ENCODE data around the gene DMWD. TPM values are rescaled to one million over a fixed set of nuclear protein-coding genes. Genes with fewer than 3 reads are reported as not detected.

The DMWD gene
- total and polyA plus RNA-seq, 2 of the 13 experiments (the other 11 are each of a cell fraction or from before 2014, with no cell fraction given), result 10.3 to 14.9 TPM

DNA sequence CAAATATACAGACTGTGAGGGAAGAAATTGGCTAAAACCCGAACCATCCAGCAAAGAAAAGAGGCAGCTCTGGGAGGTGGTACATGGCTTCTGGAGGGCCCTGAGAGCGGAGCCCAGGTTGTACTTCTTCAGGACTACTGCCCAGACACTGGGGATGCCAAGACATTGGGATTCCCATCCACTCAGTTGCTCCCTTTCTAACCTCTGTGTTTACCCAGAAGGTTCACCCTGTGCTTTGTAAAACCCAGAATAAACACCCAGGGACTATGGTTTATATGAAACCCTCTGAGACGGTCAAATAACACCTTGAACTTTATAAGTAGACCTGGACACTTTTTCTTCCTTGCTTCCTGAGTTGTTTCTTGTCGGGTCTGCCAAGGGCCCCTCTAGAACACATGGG is 49.7 kb downstream of the DMWD start:
- ChIA-PET POLR2A (interaction anchor here (1.6 kb wide), 1 partner anchor 24 kb away, joined by 3 read pairs; no protein-coding TSS in a partner anchor), CTCF (ENCODE audit: low intra/inter-chr PET ratio, low total read pairs) (no interaction called here)
- H3K4me3 ChIP-seq (replicated peaks in 1 of 3; ENCODE audit: insufficient read depth in 1 of 3, low read depth in 2 of 3, low read length in 3 of 3), result no peak overlapping the region
- no TSS peak for BruUV-seq (replicated peaks)
- FAIRE-seq, result no peak
- DNase-seq (ENCODE audit: low spot score), result no peak
- H3K4me1 ChIP-seq (ENCODE audit: insufficient read depth, low read length), result peaks cover 46% of the 10 kb centered on the region
- H3K27me3 ChIP-seq (ENCODE audit: control insufficient read depth in 1 of 2, insufficient read depth in 2 of 2, low read length in 2 of 2), result peaks cover 0 to 32% of the 10 kb centered on the region in 2 experiments; a peak in 2 of 5 replicates
- H3K79me2 ChIP-seq (ENCODE audit: insufficient read depth, low read length), result no peaks in the 10 kb centered on the region
- no peak overlapping the region for H2AFZ ChIP-seq (ENCODE audit: low read length)
- H3K9me3 ChIP-seq (ENCODE audit: low read length), result no peaks in the 10 kb centered on the region
- no peaks in the 10 kb centered on the region for H3K36me3 ChIP-seq (replicated peaks in 1 of 2; ENCODE audit: control insufficient read depth in 1 of 2, insufficient read depth in 2 of 2, low read length in 2 of 2)
- in situ Hi-C loops (cut with HindIII; ENCODE audit: extremely low pct_ligation_motif_present, low pct_unique_long_range_greater_than_20kb) (no loop called here), intact Hi-C loops (cut with micrococcal nuclease; ENCODE audit: unreplicated experiment) (no loop called here)
- ATAC-seq, result no peak
- H3K4me2 ChIP-seq (ENCODE audit: low read depth, low read length), result peak overlapping the region; percentile 42; the same call in 1 of the 2 replicates
- no peak overlapping the region for H3K27ac ChIP-seq (ENCODE audit: extremely low read length, insufficient read depth, low read length)
- WGBS (ENCODE audit: low lambda C conversion rate), result 29% methylated on average over 4 of the region's 4 CpGs
- no peak overlapping the region for H3K9ac ChIP-seq (ENCODE audit: insufficient read depth, low read depth, low read length)
- H4K20me1 ChIP-seq (ENCODE audit: insufficient read depth, low read length), result no peaks in the 10 kb centered on the region
- TF ChIP-seq ZSCAN20 (CRISPR knock-in tag; IDR thresholded peaks at IDR 0.05; ENCODE audit: borderline replicate concordance), result no peak
- TF ChIP-seq ZNF468 (CRISPR knock-in tag; IDR thresholded peaks at IDR 0.05), result no peak
- TF ChIP-seq, protein P1, sequence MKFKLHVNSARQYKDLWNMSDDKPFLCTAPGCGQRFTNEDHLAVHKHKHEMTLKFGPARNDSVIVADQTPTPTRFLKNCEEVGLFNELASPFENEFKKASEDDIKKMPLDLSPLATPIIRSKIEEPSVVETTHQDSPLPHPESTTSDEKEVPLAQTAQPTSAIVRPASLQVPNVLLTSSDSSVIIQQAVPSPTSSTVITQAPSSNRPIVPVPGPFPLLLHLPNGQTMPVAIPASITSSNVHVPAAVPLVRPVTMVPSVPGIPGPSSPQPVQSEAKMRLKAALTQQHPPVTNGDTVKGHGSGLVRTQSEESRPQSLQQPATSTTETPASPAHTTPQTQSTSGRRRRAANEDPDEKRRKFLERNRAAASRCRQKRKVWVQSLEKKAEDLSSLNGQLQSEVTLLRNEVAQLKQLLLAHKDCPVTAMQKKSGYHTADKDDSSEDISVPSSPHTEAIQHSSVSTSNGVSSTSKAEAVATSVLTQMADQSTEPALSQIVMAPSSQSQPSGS (CRISPR knock-in tag; IDR thresholded peaks at IDR 0.05), result no peak
- TF ChIP-seq, protein P2, sequence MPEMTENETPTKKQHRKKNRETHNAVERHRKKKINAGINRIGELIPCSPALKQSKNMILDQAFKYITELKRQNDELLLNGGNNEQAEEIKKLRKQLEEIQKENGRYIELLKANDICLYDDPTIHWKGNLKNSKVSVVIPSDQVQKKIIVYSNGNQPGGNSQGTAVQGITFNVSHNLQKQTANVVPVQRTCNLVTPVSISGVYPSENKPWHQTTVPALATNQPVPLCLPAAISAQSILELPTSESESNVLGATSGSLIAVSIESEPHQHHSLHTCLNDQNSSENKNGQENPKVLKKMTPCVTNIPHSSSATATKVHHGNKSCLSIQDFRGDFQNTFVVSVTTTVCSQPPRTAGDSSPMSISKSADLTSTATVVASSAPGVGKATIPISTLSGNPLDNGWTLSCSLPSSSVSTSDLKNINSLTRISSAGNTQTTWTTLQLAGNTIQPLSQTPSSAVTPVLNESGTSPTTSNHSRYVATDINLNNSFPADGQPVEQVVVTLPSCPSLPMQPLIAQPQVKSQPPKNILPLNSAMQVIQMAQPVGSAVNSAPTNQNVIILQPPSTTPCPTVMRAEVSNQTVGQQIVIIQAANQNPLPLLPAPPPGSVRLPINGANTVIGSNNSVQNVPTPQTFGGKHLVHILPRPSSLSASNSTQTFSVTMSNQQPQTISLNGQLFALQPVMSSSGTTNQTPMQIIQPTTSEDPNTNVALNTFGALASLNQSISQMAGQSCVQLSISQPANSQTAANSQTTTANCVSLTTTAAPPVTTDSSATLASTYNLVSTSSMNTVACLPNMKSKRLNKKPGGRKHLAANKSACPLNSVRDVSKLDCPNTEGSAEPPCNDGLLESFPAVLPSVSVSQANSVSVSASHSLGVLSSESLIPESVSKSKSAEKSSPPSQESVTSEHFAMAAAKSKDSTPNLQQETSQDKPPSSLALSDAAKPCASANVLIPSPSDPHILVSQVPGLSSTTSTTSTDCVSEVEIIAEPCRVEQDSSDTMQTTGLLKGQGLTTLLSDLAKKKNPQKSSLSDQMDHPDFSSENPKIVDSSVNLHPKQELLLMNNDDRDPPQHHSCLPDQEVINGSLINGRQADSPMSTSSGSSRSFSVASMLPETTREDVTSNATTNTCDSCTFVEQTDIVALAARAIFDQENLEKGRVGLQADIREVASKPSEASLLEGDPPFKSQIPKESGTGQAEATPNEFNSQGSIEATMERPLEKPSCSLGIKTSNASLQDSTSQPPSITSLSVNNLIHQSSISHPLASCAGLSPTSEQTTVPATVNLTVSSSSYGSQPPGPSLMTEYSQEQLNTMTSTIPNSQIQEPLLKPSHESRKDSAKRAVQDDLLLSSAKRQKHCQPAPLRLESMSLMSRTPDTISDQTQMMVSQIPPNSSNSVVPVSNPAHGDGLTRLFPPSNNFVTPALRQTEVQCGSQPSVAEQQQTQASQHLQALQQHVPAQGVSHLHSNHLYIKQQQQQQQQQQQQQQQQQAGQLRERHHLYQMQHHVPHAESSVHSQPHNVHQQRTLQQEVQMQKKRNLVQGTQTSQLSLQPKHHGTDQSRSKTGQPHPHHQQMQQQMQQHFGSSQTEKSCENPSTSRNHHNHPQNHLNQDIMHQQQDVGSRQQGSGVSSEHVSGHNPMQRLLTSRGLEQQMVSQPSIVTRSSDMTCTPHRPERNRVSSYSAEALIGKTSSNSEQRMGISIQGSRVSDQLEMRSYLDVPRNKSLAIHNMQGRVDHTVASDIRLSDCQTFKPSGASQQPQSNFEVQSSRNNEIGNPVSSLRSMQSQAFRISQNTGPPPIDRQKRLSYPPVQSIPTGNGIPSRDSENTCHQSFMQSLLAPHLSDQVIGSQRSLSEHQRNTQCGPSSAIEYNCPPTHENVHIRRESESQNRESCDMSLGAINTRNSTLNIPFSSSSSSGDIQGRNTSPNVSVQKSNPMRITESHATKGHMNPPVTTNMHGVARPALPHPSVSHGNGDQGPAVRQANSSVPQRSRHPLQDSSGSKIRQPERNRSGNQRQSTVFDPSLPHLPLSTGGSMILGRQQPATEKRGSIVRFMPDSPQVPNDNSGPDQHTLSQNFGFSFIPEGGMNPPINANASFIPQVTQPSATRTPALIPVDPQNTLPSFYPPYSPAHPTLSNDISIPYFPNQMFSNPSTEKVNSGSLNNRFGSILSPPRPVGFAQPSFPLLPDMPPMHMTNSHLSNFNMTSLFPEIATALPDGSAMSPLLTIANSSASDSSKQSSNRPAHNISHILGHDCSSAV (CRISPR knock-in tag; IDR thresholded peaks at IDR 0.05; ENCODE audit: borderline replicate concordance), result no peak
- no peak for TF ChIP-seq SAP130 (CRISPR knock-in tag; IDR thresholded peaks at IDR 0.05; ENCODE audit: low read depth)
- TF ChIP-seq RBM39 (IDR thresholded peaks at IDR 0.05; ENCODE audit: low read depth, low read length, poor library complexity, severe bottlenecking), result no peak
- TF ChIP-seq, protein P3, sequence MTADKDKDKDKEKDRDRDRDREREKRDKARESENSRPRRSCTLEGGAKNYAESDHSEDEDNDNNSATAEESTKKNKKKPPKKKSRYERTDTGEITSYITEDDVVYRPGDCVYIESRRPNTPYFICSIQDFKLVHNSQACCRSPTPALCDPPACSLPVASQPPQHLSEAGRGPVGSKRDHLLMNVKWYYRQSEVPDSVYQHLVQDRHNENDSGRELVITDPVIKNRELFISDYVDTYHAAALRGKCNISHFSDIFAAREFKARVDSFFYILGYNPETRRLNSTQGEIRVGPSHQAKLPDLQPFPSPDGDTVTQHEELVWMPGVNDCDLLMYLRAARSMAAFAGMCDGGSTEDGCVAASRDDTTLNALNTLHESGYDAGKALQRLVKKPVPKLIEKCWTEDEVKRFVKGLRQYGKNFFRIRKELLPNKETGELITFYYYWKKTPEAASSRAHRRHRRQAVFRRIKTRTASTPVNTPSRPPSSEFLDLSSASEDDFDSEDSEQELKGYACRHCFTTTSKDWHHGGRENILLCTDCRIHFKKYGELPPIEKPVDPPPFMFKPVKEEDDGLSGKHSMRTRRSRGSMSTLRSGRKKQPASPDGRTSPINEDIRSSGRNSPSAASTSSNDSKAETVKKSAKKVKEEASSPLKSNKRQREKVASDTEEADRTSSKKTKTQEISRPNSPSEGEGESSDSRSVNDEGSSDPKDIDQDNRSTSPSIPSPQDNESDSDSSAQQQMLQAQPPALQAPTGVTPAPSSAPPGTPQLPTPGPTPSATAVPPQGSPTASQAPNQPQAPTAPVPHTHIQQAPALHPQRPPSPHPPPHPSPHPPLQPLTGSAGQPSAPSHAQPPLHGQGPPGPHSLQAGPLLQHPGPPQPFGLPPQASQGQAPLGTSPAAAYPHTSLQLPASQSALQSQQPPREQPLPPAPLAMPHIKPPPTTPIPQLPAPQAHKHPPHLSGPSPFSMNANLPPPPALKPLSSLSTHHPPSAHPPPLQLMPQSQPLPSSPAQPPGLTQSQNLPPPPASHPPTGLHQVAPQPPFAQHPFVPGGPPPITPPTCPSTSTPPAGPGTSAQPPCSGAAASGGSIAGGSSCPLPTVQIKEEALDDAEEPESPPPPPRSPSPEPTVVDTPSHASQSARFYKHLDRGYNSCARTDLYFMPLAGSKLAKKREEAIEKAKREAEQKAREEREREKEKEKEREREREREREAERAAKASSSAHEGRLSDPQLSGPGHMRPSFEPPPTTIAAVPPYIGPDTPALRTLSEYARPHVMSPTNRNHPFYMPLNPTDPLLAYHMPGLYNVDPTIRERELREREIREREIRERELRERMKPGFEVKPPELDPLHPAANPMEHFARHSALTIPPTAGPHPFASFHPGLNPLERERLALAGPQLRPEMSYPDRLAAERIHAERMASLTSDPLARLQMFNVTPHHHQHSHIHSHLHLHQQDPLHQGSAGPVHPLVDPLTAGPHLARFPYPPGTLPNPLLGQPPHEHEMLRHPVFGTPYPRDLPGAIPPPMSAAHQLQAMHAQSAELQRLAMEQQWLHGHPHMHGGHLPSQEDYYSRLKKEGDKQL (CRISPR knock-in tag; IDR thresholded peaks at IDR 0.05; ENCODE audit: low read depth), result no peak
- no peak for TF ChIP-seq NCOA5 (CRISPR knock-in tag; IDR thresholded peaks at IDR 0.05)
- no peak for TF ChIP-seq AKAP8 (CRISPR knock-in tag; IDR thresholded peaks at IDR 0.05)
